ENCODE measurements around the gene DCP1A.
A peak's percentile ranks its signal among the peaks of the same experiment; 100 is the strongest.

The DCP1A gene

GRCh38 chr3:53238886-53239285 is 108.5 kb downstream of the DCP1A start:
- H3K4me3 ChIP-seq (replicated peaks; ENCODE audit: low read depth, low read length): no peak overlapping the region
- no peak for DNase-seq (ENCODE audit: extremely low read depth, low read depth)
- TF ChIP-seq CTCF (IDR thresholded peaks at IDR 0.05; ENCODE audit: low read depth, low read length, missing control alignments): no peak

GRCh38 chr3:53238051-53238850 is 109.1 kb downstream of the DCP1A start:
- no peak for TF ChIP-seq CTCF (IDR thresholded peaks at IDR 0.05; ENCODE audit: low read depth, low read length, missing control alignments)
- no peak overlapping the region for H3K4me3 ChIP-seq (replicated peaks; ENCODE audit: low read depth, low read length)
- peak; percentile 85 for DNase-seq (ENCODE audit: extremely low read depth, low read depth)

GRCh38 chr3:53236112-53236841 is 111.1 kb downstream of the DCP1A start:
- no peak for TF ChIP-seq CTCF (IDR thresholded peaks at IDR 0.05; ENCODE audit: low read depth, low read length, missing control alignments)
- peak; percentile 66 for DNase-seq (ENCODE audit: extremely low read depth, low read depth)
- H3K4me3 ChIP-seq (replicated peaks; ENCODE audit: low read depth, low read length): no peak overlapping the region

GRCh38 chr3:53235545-53235944 is 111.8 kb downstream of the DCP1A start:
- DNase-seq (ENCODE audit: extremely low read depth, low read depth): no peak
- TF ChIP-seq CTCF (IDR thresholded peaks at IDR 0.05; ENCODE audit: low read depth, low read length, missing control alignments): no peak
- H3K4me3 ChIP-seq (replicated peaks; ENCODE audit: low read depth, low read length): no peak overlapping the region

- no peak overlapping the region for H3K4me3 ChIP-seq (replicated peaks; ENCODE audit: low read depth, low read length)
- no peak for TF ChIP-seq CTCF (IDR thresholded peaks at IDR 0.05; ENCODE audit: low read depth, low read length, missing control alignments)
- no peak for DNase-seq (ENCODE audit: extremely low read depth, low read depth)
Measured at GRCh38 chr3:53234841-53235232, 112.5 kb downstream of the DCP1A start.

- no peak for TF ChIP-seq CTCF (IDR thresholded peaks at IDR 0.05; ENCODE audit: low read depth, low read length, missing control alignments)
- H3K4me3 ChIP-seq (replicated peaks; ENCODE audit: low read depth, low read length): no peak overlapping the region
- no peak for DNase-seq (ENCODE audit: extremely low read depth, low read depth)
Measured at GRCh38 chr3:53234130-53234840, 113.1 kb downstream of the DCP1A start.
